ENCODE data around the gene ATP2B1. TPM values are rescaled to one million over a fixed set of nuclear protein-coding genes. Genes with fewer than 3 reads are reported as not detected.

ATP2B1 gene
- total and polyA plus RNA-seq, 8 donors = 4.3 to 22.4 (median 14.4) TPM

DNA sequence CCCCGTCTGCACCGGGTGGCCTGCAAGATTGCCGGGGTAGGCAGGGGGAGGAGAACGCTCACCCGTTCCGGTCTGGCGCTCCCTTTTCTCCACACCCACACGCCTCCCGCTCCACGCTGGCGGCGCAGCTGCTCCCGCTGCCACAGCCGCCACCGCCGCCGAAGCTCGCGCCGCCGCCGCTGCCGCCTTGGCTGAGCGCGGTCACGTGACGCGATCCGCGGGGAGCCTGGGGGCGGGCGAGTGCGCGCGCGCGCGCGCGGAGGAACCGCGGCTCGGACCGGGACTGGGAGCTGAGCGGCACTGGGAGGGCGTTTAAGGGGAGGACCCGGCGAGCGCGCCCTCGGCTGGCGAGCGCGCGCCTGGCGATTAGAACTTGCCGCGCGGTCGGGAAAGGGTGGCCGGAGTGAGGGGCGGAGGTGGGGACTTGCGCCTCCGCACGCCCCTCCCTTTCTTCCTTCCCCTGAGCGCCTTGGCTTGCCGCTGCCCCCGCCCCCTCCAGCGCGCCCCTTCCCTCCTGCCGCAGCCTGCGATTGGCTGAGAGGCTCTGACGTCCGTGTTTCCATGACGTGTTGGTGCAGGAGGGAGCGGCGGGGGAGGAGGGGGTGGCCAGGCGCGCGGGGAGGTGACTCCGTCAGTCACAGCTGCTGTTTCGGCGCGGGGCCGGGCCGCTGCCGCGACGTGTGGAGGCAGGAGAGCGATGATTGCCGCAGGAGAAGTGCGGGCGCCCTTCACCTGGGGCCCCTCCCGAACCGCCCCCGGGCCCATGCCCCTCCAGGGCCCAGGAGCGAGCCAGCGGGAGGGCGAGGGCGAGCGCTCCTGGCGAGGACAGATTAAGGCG is 738 bp upstream of the ATP2B1 start:
- no peaks in the 10 kb centered on the region for H3K36me3 ChIP-seq
- H3K9me3 ChIP-seq = no peaks in the 10 kb centered on the region
- TF ChIP-seq, protein P1, sequence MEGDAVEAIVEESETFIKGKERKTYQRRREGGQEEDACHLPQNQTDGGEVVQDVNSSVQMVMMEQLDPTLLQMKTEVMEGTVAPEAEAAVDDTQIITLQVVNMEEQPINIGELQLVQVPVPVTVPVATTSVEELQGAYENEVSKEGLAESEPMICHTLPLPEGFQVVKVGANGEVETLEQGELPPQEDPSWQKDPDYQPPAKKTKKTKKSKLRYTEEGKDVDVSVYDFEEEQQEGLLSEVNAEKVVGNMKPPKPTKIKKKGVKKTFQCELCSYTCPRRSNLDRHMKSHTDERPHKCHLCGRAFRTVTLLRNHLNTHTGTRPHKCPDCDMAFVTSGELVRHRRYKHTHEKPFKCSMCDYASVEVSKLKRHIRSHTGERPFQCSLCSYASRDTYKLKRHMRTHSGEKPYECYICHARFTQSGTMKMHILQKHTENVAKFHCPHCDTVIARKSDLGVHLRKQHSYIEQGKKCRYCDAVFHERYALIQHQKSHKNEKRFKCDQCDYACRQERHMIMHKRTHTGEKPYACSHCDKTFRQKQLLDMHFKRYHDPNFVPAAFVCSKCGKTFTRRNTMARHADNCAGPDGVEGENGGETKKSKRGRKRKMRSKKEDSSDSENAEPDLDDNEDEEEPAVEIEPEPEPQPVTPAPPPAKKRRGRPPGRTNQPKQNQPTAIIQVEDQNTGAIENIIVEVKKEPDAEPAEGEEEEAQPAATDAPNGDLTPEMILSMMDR (IDR thresholded peaks at IDR 0.05) = no peak
- H3K4me1 ChIP-seq = peaks cover 0 to 11% (median 0%) of the 10 kb centered on the region in 3 donors
- WGBS, 2 donors = 0 to 1% methylated on average over 40 to 101 of the region's 103 CpGs
- peak; percentile 43 for FAIRE-seq
- peak; percentile 98 to 100 (median 99) for DNase-seq
- peak; percentile 82 to 92 (median 86) for ATAC-seq
- H3K27me3 ChIP-seq = no peaks in the 10 kb centered on the region
- peak overlapping the region; percentile 97 to 99 (median 98) for H3K27ac ChIP-seq
- peak overlapping the region; percentile 68 to 96 (median 82) for H3K4me3 ChIP-seq
- intact Hi-C loops (cut with DNase I) = no loop called here

DNA sequence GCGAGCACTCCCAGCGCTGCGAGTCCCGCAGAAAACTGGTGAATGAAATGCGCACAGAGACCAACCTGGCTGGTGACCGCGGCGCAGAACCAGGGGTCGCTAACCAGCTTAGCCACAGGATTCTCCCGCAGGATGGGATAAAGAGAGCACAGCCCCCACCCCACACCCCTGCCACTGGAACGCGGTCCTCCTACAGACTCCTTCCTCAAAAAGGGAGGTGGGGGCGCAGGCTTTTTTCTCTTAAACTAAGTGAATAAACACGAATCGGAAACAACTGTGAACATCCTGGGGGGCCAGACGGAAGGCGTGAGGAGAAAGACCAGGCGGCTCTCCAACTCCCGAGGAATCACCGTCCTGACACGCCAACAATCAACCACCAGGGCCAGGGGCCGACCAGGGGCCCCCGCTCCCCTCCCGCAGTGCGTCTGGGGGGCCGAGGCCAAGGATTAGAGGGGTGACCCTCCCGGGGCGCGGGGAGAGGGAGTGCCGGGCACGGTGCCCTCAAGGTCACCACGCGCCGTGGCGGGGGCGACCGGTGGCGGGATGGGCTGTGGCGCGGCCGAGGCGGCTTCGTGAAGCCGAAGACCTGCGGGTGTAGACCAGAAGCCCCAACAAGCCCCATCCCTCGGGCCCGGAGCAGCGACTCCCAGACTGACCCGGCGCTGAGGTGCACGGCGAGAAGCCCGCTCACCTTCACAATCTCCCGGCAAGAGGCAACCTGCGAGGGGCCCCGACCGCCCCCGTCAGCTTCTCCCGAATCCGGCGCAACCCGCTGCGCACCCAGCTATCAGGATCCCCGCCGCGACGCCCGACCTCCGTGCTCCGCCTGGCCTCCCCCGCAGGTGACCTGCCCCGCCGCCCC is 704 bp downstream of the ATP2B1 start:
- peak overlapping the region; percentile 66 to 96 (median 82) for H3K4me3 ChIP-seq
- no peaks in the 10 kb centered on the region for H3K9me3 ChIP-seq
- TF ChIP-seq, protein P1 (IDR thresholded peaks at IDR 0.05) = no peak
- H3K27me3 ChIP-seq = no peaks in the 10 kb centered on the region
- FAIRE-seq = no peak
- H3K36me3 ChIP-seq = no peaks in the 10 kb centered on the region
- intact Hi-C loops (cut with DNase I) = no loop called here
- DNase-seq = peak; percentile 32 to 87 (median 57)
- 1% methylated on average over 62 to 73 of the region's 73 CpGs for WGBS, 2 donors
- peak; percentile 0 to 2 (median 0) for ATAC-seq
- H3K4me1 ChIP-seq = peaks cover 8 to 17% (median 9%) of the 10 kb centered on the region in 3 donors
- H3K27ac ChIP-seq = peak overlapping the region; percentile 97 to 99 (median 98)

DNA sequence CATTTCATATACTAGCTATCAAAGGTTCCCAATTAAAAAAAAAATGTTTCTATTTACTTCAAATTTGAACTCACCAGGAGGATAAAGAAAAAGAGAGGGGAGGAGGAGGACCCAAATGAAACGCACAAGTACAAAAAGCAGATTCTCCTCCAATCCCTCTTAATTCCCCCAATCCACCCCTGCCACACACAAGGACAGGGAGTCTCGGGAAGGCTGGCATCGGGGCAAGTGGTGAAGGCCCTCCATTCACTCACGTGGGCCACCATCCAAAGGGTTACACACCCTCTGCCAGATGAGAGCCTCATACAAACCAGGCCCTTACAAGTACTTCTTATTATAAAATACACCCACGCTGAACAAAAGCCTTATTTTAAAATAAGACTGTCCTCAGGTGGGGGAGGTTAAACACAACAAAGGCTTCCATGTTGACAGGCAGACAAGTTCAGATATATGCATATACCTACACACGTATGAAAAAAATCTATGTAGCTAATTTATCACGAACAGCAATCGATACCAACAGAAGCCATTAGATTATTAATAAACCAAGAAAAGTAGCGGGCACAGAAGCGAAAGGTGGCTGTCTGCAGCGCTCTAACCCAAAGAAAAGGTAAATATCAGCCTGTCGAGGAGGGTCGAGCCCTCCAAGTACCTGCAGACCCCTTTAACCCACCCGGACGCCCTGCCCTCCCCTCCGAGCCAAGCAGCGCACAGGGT is 1.5 kb downstream of the ATP2B1 start:
- 5 to 8% methylated on average over 17 of the region's 17 CpGs for WGBS, 2 donors
- FAIRE-seq (no peak), DNase-seq (peak in 2 of 6 donors; percentile 26 to 27), ATAC-seq (no peak)
- no peak overlapping the region for H3K27ac ChIP-seq
- peaks cover 8 to 17% (median 11%) of the 10 kb centered on the region in 3 donors for H3K4me1 ChIP-seq
- H3K36me3 ChIP-seq = no peaks in the 10 kb centered on the region
- H3K27me3 ChIP-seq = no peaks in the 10 kb centered on the region
- intact Hi-C loops (cut with DNase I) = no loop called here
- peak overlapping the region; percentile 66 to 96 (median 82) for H3K4me3 ChIP-seq
- H3K9me3 ChIP-seq = no peaks in the 10 kb centered on the region
- TF ChIP-seq, protein P1 (IDR thresholded peaks at IDR 0.05) = no peak

DNA sequence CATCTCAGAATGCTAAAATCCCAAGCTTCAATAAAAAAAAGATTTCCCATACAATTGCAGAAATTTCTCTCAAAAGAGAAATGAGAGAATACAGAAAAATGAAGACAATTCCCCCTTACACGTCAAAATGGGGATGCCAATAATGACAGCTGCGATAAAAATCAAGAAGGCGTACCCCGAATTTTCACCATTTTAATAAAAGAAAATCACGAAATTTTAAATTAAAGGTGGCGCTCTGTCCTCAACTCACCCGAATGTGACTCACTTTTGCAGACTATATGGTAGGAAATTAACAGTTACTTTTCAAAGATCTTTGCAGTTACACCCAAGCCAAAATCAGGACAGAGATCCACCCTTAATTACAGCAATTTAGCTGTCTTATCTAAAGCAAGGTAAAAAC is 2.1 kb downstream of the ATP2B1 start:
- no peaks in the 10 kb centered on the region for H3K27me3 ChIP-seq
- peaks cover 8 to 17% (median 11%) of the 10 kb centered on the region in 3 donors for H3K4me1 ChIP-seq
- TF ChIP-seq, protein P1 (IDR thresholded peaks at IDR 0.05) = no peak
- 87 to 89% methylated on average over 7 of the region's 7 CpGs for WGBS, 2 donors
- no peak for FAIRE-seq
- no peak overlapping the region for H3K4me3 ChIP-seq
- H3K27ac ChIP-seq = no peak overlapping the region
- no peaks in the 10 kb centered on the region for H3K36me3 ChIP-seq
- intact Hi-C loops (cut with DNase I) = no loop called here
- ATAC-seq = no peak
- no peaks in the 10 kb centered on the region for H3K9me3 ChIP-seq
- no peak for DNase-seq

Measured in pancreas (tissue), 10 donors.